PC-9 (cell line): ENCODE results near the gene MAMSTR. TPM values are rescaled to one million over a fixed set of nuclear protein-coding genes. Genes with fewer than 3 reads are reported as not detected.

Experiments
- BruUV-seq: library from RNA; stranded (reverse); fragments of 400-500 nt; replicated peaks from 2 replicates; lab custom pipeline; 2021; lab: Mats Ljungman, UMichigan
- CTCF ChIA-PET: fragments of 300-600 bp; sonication (Branson Sonifier 250); formaldehyde crosslinking; loops from one replicate; lab custom pipeline; 2022; ENCODE audit warnings: antibody characterized with exemption; lab: Charles Lee
- POLR2A ChIA-PET: fragments of 300-600 bp; sonication (Branson Sonifier 250); formaldehyde crosslinking; loops from one replicate; lab custom pipeline; 2022; ENCODE audit warnings: antibody characterized with exemption; ENCODE audit not compliant: unreplicated experiment; lab: Charles Lee
- DNase-seq, 2 experiments: peaks; one replicate each; pipeline versions ENCODE4 v3.0.0 to v3.0.0-alpha.2; 2015 to 2022; ENCODE audit warnings: mixed read lengths in 1 of 2
- H2AFZ ChIP-seq: fragments of 200-600 bp; sonication (generic); 2 replicates; pipeline ENCODE4 v1.8.1; 2017; ENCODE audit warnings: antibody characterized with exemption
- H3F3A ChIP-seq: fragments of 200-600 bp; sonication (generic); 2 replicates; pipeline ENCODE4 v1.8.1; 2017; ENCODE audit warnings: antibody characterized with exemption, mild to moderate bottlenecking, low read depth; ENCODE audit not compliant: insufficient read depth
- H3K27ac ChIP-seq: fragments of 200-600 bp; sonication (generic); 2 replicates; pipeline ENCODE4 v1.6.1; 2016; ENCODE audit warnings: mixed run types
- H3K27me3 ChIP-seq: fragments of 200-600 bp; sonication (generic); 2 replicates; pipeline ENCODE4 v1.6.1; 2016; ENCODE audit warnings: low read depth, mixed run types; ENCODE audit not compliant: insufficient read depth
- H3K36me3 ChIP-seq: fragments of 200-600 bp; sonication (generic); 2 replicates; pipeline ENCODE4 v1.6.1; 2016; ENCODE audit warnings: low read depth, mixed run types
- H3K4me1 ChIP-seq: fragments of 200-600 bp; sonication (generic); replicated peaks from 2 replicates; pipeline ENCODE4 v1.6.1; 2016; ENCODE audit warnings: mixed run types; ENCODE audit not compliant: insufficient read depth
- H3K4me2 ChIP-seq: fragments of 200-600 bp; sonication (generic); 2 replicates; pipeline ENCODE4 v1.6.1; 2017; ENCODE audit warnings: mixed run types
- H3K4me3 ChIP-seq: fragments of 200-600 bp; sonication (generic); 2 replicates; pipeline ENCODE4 v1.6.1; 2016; ENCODE audit warnings: mixed run types
- H3K79me2 ChIP-seq: fragments of 200-600 bp; sonication (generic); 2 replicates; pipeline ENCODE4 v1.6.1; 2017; ENCODE audit warnings: low read depth, mixed run types
- H3K9me2 ChIP-seq: fragments of 200-600 bp; sonication (generic); 2 replicates; pipeline ENCODE4 v1.8.1; 2017; ENCODE audit warnings: mild to moderate bottlenecking; ENCODE audit not compliant: insufficient read depth
- H3K9me3 ChIP-seq: fragments of 200-600 bp; sonication (generic); 2 replicates; pipeline ENCODE4 v1.8.1; 2016; ENCODE audit warnings: low read depth; ENCODE audit not compliant: insufficient read depth
- H4K20me1 ChIP-seq: fragments of 200-600 bp; sonication (generic); 2 replicates; pipeline ENCODE4 v1.8.1; 2017; ENCODE audit not compliant: insufficient read depth
- CTCF ChIP-seq: fragments of 200-600 bp; sonication (generic); conservative IDR thresholded peaks from 2 replicates; pipeline ENCODE4 v1.6.1; 2017; ENCODE audit warnings: mixed run types, antibody characterized with exemption, mild to moderate bottlenecking, moderate library complexity
- EZH2 ChIP-seq: fragments of 200-600 bp; sonication (generic); IDR thresholded peaks from 2 replicates; pipeline ENCODE4 v1.8.0; 2017; ENCODE audit warnings: antibody characterized with exemption, low read depth
- intact Hi-C: fragments of 100-400 bp; cut with micrococcal nuclease; formaldehyde crosslinking; loops from one replicate; pipeline ENCODE4 v1.10.0; 2022; ENCODE audit not compliant: unreplicated experiment
- total RNA-seq: library from RNA; stranded (reverse); gene quantifications from 2 replicates; pipeline ENCODE4 v1.2.3, GENCODE V29; 2021

The MAMSTR gene
- total RNA-seq, 1 experiment from 2014 or later: 2.6 TPM

GRCh38 chr19:48708471-48708870 lies 11.1 kb downstream of the MAMSTR start:
- POLR2A ChIA-PET: no interaction called here
- Histone ChIP-seq H2AFZ (no peak overlapping the region), H3F3A (no peaks in the 10 kb centered on the region), H3K27ac (no peak overlapping the region), H3K4me1 (peaks cover 7% of the 10 kb centered on the region; the same call in 1 of the 2 replicates), H4K20me1 (no peaks in the 10 kb centered on the region), H3K79me2 (peaks cover 9% of the 10 kb centered on the region; the same call in 1 of the 2 replicates), H3K27me3 (no peaks in the 10 kb centered on the region), H3K36me3 (no peaks in the 10 kb centered on the region), H3K9me3 (no peaks in the 10 kb centered on the region), H3K4me3 (no peak overlapping the region), H3K9me2 (no peaks in the 10 kb centered on the region), H3K4me2 (no peak overlapping the region)
- CTCF ChIA-PET: no interaction called here
- DNase-seq: no peak
- TF ChIP-seq EZH2 (no peak), CTCF (no peak)
- intact Hi-C loops: no loop called here
- BruUV-seq: no TSS peak

GRCh38 chr19:48705431-48705830 lies 14.1 kb downstream of the MAMSTR start:
- DNase-seq: no peak
- Histone ChIP-seq H3K27me3 (no peaks in the 10 kb centered on the region), H3K9me3 (no peaks in the 10 kb centered on the region), H3K9me2 (no peaks in the 10 kb centered on the region), H3F3A (no peaks in the 10 kb centered on the region), H4K20me1 (no peaks in the 10 kb centered on the region), H3K36me3 (no peaks in the 10 kb centered on the region), H3K4me1 (no peaks in the 10 kb centered on the region), H3K4me3 (no peak overlapping the region), H3K27ac (no peak overlapping the region), H3K79me2 (no peaks in the 10 kb centered on the region), H3K4me2 (no peak overlapping the region), H2AFZ (no peak overlapping the region)
- BruUV-seq: no TSS peak
- POLR2A ChIA-PET: interaction anchor here (0.6 to 0.7 kb wide), 2 partner anchors 9 to 104 kb away, joined by 5 to 8 read pairs; partner anchors contain the start of gene FUT2
- TF ChIP-seq EZH2: no peak
- no peak for TF ChIP-seq CTCF
- CTCF ChIA-PET: no interaction called here
- intact Hi-C loops: no loop called here

- intact Hi-C loops: no loop called here
- BruUV-seq: no TSS peak
Observed at GRCh38 chr19:48703316-48703715, 16.2 kb downstream of the MAMSTR start.

More at GRCh38 chr19:48703316-48703715, 16.2 kb downstream of the MAMSTR start:
- ChIA-PET CTCF (no interaction called here), POLR2A (no interaction called here)
- H3K27ac ChIP-seq: no peak overlapping the region
- H2AFZ ChIP-seq: no peak overlapping the region
- H3K4me3 ChIP-seq: no peak overlapping the region
- H3F3A ChIP-seq: peaks cover 13% of the 10 kb centered on the region
- no peak for DNase-seq
- H3K36me3 ChIP-seq: no peaks in the 10 kb centered on the region
- no peaks in the 10 kb centered on the region for H3K27me3 ChIP-seq
- no peaks in the 10 kb centered on the region for H3K79me2 ChIP-seq
- no peaks in the 10 kb centered on the region for H4K20me1 ChIP-seq
- no peaks in the 10 kb centered on the region for H3K9me3 ChIP-seq
- no peaks in the 10 kb centered on the region for H3K4me1 ChIP-seq
- no peak overlapping the region for H3K4me2 ChIP-seq
- no peak for TF ChIP-seq EZH2
- TF ChIP-seq CTCF: no peak
- no peaks in the 10 kb centered on the region for H3K9me2 ChIP-seq
